ENCODE measurements around the gene SLC39A3. TPM values are rescaled to one million over a fixed set of nuclear protein-coding genes. Genes with fewer than 3 reads are reported as not detected.

The SLC39A3 gene
- total and polyA plus RNA-seq, 7 donors, result 7.2 to 35.4 (median 17.1) TPM

GRCh38 chr19:2702170-2703076 is 37.4 kb downstream of the SLC39A3 start, which contains the start of gene GNG7:
Gene GNG7, minus strand, starts transcription at chr19:2702694. Its CDS starts 182,006 bp downstream, at chr19:2520688.
- Histone ChIP-seq H3K9me3 (no peaks in the 10 kb centered on the region), H3K36me3 (no peaks in the 10 kb centered on the region), H3K4me3 (peak within 1 kb of the TSS; percentile 49 to 72 (median 67)), H3K27me3 (no peaks in the 10 kb centered on the region), H3K4me1 (peaks cover 0 to 19% (median 12%) of the 10 kb centered on the region in 4 donors), H3K27ac (peak within 1 kb of the TSS; percentile 52 to 71 (median 58))
- TF ChIP-seq EP300 (IDR thresholded peaks at IDR 0.05) (no peak), POLR2AphosphoS5 (IDR thresholded peaks at IDR 0.05) (peak in 2 of 4 donors; percentile 33 to 37)
- WGBS, 2 donors, result 2% methylated on average over 77 of the region's 77 CpGs
- DNase-seq, result peak; percentile 96
- intact Hi-C loops (cut with DNase I), result loop anchor here (10.0 kb wide), 1 partner anchor 248 kb away; the partner anchor contains the start of gene LMNB2

- TF ChIP-seq POLR2A (IDR thresholded peaks at IDR 0.05), result no peak
- TF ChIP-seq EP300 (IDR thresholded peaks at IDR 0.05), result no peak
- no peak for TF ChIP-seq POLR2AphosphoS5 (IDR thresholded peaks at IDR 0.05)
- TF ChIP-seq, protein P1, sequence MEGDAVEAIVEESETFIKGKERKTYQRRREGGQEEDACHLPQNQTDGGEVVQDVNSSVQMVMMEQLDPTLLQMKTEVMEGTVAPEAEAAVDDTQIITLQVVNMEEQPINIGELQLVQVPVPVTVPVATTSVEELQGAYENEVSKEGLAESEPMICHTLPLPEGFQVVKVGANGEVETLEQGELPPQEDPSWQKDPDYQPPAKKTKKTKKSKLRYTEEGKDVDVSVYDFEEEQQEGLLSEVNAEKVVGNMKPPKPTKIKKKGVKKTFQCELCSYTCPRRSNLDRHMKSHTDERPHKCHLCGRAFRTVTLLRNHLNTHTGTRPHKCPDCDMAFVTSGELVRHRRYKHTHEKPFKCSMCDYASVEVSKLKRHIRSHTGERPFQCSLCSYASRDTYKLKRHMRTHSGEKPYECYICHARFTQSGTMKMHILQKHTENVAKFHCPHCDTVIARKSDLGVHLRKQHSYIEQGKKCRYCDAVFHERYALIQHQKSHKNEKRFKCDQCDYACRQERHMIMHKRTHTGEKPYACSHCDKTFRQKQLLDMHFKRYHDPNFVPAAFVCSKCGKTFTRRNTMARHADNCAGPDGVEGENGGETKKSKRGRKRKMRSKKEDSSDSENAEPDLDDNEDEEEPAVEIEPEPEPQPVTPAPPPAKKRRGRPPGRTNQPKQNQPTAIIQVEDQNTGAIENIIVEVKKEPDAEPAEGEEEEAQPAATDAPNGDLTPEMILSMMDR (IDR thresholded peaks at IDR 0.05), result no peak
- intact Hi-C loops (cut with DNase I), result loop anchor here (10.0 kb wide), 1 partner anchor 247 kb away; the partner anchor contains the start of gene LMNB2
- no peak for DNase-seq
- Histone ChIP-seq H3K27ac (peak overlapping the region in 3 of 4 donors; percentile 52 to 71 (median 56)), H3K4me3 (peak overlapping the region; percentile 49 to 72 (median 67)), H3K36me3 (no peaks in the 10 kb centered on the region), H3K9me3 (no peaks in the 10 kb centered on the region), H3K27me3 (no peaks in the 10 kb centered on the region), H3K4me1 (peaks cover 0 to 19% (median 12%) of the 10 kb centered on the region in 4 donors)
- 9 to 11% methylated on average over 9 of the region's 9 CpGs for WGBS, 2 donors
These were observed 38.3 kb downstream of the SLC39A3 start for GRCh38 chr19:2701361-2702169.

DNA sequence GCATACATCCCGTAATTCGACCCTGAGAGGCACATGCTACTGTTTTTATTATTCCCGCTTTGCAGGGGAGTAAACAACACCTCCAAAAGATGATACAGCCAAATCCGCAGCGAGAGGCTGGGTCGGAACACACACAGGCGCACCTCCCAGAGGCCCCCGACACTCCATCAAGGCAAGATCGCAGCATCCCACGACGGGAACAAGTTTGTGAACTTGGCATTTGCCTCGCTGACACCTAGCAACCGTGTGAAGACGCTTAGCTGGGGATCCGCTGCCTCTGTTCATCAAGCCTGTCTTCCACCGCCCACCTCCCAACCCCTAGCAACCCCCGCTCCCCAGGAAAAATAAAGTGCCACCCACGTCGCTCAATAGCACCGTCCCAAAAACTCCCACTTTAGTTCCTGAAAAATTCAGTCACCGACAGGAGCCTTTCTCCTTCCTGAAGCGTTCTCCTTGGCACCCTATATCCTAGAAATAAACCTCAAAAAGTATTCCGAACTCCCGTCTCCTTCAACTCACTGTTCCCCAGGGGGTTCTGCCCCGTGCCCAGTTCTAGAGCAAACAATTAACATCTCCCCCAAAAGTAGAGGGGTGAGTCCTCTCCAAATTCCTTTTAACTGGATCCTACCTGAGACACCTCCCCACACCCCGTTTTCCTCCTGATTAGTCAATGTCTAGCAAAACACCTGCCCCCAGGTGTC is 39.0 kb downstream of the SLC39A3 start:
- no peak for DNase-seq
- intact Hi-C loops (cut with DNase I), result loop anchor here (10.0 kb wide), 1 partner anchor 246 kb away; the partner anchor contains the start of gene LMNB2
- 48 to 55% methylated on average over 26 of the region's 26 CpGs for WGBS, 2 donors
- Histone ChIP-seq H3K27me3 (no peaks in the 10 kb centered on the region), H3K4me3 (no peak overlapping the region), H3K4me1 (peaks cover 0 to 19% (median 12%) of the 10 kb centered on the region in 4 donors), H3K9me3 (no peaks in the 10 kb centered on the region), H3K36me3 (no peaks in the 10 kb centered on the region), H3K27ac (no peak overlapping the region)
- TF ChIP-seq, protein P1 (IDR thresholded peaks at IDR 0.05), result no peak
- no peak for TF ChIP-seq POLR2AphosphoS5 (IDR thresholded peaks at IDR 0.05)
- no peak for TF ChIP-seq POLR2A (IDR thresholded peaks at IDR 0.05)
- TF ChIP-seq EP300 (IDR thresholded peaks at IDR 0.05), result no peak

- no peak for TF ChIP-seq POLR2AphosphoS5 (IDR thresholded peaks at IDR 0.05)
- no peak for TF ChIP-seq EP300 (IDR thresholded peaks at IDR 0.05)
- TF ChIP-seq POLR2A (IDR thresholded peaks at IDR 0.05), result no peak
- TF ChIP-seq, protein P1 (IDR thresholded peaks at IDR 0.05), result no peak
These were observed 40.2 kb downstream of the SLC39A3 start for GRCh38 chr19:2699413-2700140.

More at GRCh38 chr19:2699413-2700140, 40.2 kb downstream of the SLC39A3 start:
- intact Hi-C loops (cut with DNase I), result loop anchor here (10.0 kb wide), 1 partner anchor 245 kb away; the partner anchor contains the start of gene LMNB2
- Histone ChIP-seq H3K27me3 (no peaks in the 10 kb centered on the region), H3K36me3 (no peaks in the 10 kb centered on the region), H3K27ac (no peak overlapping the region), H3K4me3 (no peak overlapping the region), H3K9me3 (no peaks in the 10 kb centered on the region), H3K4me1 (peaks cover 0 to 26% (median 16%) of the 10 kb centered on the region in 4 donors)
- DNase-seq, result no peak
- WGBS, 2 donors, result 71 to 74% methylated on average over 15 of the region's 15 CpGs

All from sigmoid colon (tissue), 7 donors.